Adrenal gland (tissue), 12 donors: ENCODE data around the gene FBXW12. TPM values are rescaled to one million over a fixed set of nuclear protein-coding genes. Genes with fewer than 3 reads are reported as not detected.

Experiments
- DNase-seq, 7 donors: peaks; one replicate each; pipeline ENCODE4 v3.0.0-alpha.2; 2019 to 2020
- H3K27ac ChIP-seq, 5 donors: fragments of 200-600 bp; sonication (generic) in 4 of 5; 1 replicate in 3 of 5; 2 replicates in 2 of 5; pipeline versions ENCODE4 v1.5.1 to v1.8.0; 2016 to 2020; ENCODE audit warnings: mild to moderate bottlenecking in 1 of 5
- H3K27me3 ChIP-seq: fragments of 200-600 bp; 2 replicates; pipeline ENCODE4 v1.8.0; 2021
- H3K36me3 ChIP-seq, 2 donors: fragments of 200-600 bp; replicated peaks in 1 of 2; 1 replicate in 1 of 2; 2 replicates in 1 of 2; pipeline versions ENCODE4 v1.5.1 to v1.8.0; 2018 to 2022
- H3K4me1 ChIP-seq, 2 donors: fragments of 200-600 bp; replicated peaks in 1 of 2; 1 replicate in 1 of 2; 2 replicates in 1 of 2; pipeline versions ENCODE4 v1.5.1 to v1.8.0; 2018 to 2021
- H3K4me3 ChIP-seq, 4 donors: fragments of 200-600 bp; sonication (generic) in 3 of 4; one replicate each; pipeline ENCODE4 v1.5.1; 2016 to 2018
- H3K9me3 ChIP-seq, 3 donors: fragments of 200-600 bp; sonication (generic) in 1 of 3; replicated peaks in 1 of 3; 1 replicate in 2 of 3; 2 replicates in 1 of 3; pipeline versions ENCODE4 v1.5.1 to v1.8.0; 2016 to 2021
- POLR2A ChIP-seq, 2 donors: fragments of 450-650 bp; IDR thresholded peaks; one replicate each; pipeline ENCODE4 v1.6.1; 2017; ENCODE audit warnings: antibody characterized with exemption in 2 of 2, mild to moderate bottlenecking in 2 of 2, moderate library complexity in 1 of 2
- WGBS, 4 donors: extraction: QIAGEN DNeasy Blood & Tissue Kit in 2 of 4; methylation state at CpG; one replicate each; pipeline versions ENCODE4 v1.1.5 to v1.1.7; 2013 to 2017; 5-methylcytosine and 5-hydroxymethylcytosine counted together
- intact Hi-C, 2 donors: fragments of 100-400 bp; cut with DNase I; formaldehyde crosslinking; loops; one replicate each; pipeline versions ENCODE4 v1.14.1 to v1.15.0; 2022 to 2023
- polyA plus RNA-seq, 3 donors: library from polyadenylated mRNA; stranded (reverse); fragments of 200-250 nt in 2 of 3; fragments of 350-450 nt in 1 of 3; fragmentation: Illumina TruSeq in 1 of 3; extraction: RNeasy Lipid Tissue Mini Kit (QIAGEN cat#74804) in 1 of 3; gene quantifications; one replicate each; pipeline ENCODE4 v1.2.3, GENCODE V29; 2013 to 2014
- total RNA-seq, 9 donors: library from RNA; depleted of rRNA in 4 of 9; stranded (reverse); fragments of >200 nt in 4 of 9; fragments of 120-200 nt in 1 of 9; fragmentation: NEBNext Ultra II Directional in 1 of 9; extraction: Animal tissue kit (Norgen Biotek cat#: 25700) in 1 of 9; gene quantifications; one replicate each; pipeline versions ENCODE4 v1.1.0 to v1.2.4, GENCODE V29; 2013 to 2023
- TF ChIP-seq, protein P1 (sequence below), 6 experiments: fragments of 450-650 bp in 4 of 6; fragments of 200-600 bp in 2 of 6; sonication (generic) in 1 of 6; IDR thresholded peaks; 1 replicate in 5 of 6; 2 replicates in 1 of 6; pipeline versions ENCODE4 v1.5.1 to v1.8.0; 2016 to 2021; ENCODE audit warnings: antibody characterized with exemption in 6 of 6, mild to moderate bottlenecking in 2 of 6, moderate library complexity in 1 of 6
- donor health status: healthy with polysubstance abuse.
- donor health status: Bipolar disorder and iron deficiency.
- donor health status: DM: yes; HTN: yes; CAD: no.
- donor health status: DM: no; HTN: no; CAD: no.
- donor health status: DM: no; HTN: no; CAD: no.
- donor health status: DM: yes; HTN: yes; CAD: no.

FBXW12 gene
- total and polyA plus RNA-seq, 12 donors: 0.07 to 0.24 (median 0.11) TPM; not detected in 9

DNA sequence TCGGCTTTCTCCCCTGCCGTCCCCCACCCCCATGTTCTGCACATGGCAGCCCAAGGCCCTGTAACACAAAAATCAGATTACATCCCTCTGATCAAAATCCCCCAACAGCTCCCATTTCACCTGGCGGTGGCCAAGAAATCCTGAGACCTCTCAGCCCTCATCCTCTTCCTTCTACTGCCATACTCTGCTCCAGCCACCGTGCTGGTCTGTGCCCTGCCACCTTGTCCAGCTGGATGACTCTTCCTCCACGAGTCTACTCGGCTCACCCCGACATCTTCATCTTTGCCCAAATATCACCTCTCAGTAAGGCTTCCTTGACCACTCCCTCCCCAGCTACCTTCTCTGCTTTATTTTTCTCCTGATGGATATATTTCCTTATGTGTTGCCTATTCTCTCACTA lies 64.8 kb downstream of the FBXW12 start:
- TF ChIP-seq POLR2A (IDR thresholded peaks at IDR 0.05): no peak
- TF ChIP-seq, protein P1, sequence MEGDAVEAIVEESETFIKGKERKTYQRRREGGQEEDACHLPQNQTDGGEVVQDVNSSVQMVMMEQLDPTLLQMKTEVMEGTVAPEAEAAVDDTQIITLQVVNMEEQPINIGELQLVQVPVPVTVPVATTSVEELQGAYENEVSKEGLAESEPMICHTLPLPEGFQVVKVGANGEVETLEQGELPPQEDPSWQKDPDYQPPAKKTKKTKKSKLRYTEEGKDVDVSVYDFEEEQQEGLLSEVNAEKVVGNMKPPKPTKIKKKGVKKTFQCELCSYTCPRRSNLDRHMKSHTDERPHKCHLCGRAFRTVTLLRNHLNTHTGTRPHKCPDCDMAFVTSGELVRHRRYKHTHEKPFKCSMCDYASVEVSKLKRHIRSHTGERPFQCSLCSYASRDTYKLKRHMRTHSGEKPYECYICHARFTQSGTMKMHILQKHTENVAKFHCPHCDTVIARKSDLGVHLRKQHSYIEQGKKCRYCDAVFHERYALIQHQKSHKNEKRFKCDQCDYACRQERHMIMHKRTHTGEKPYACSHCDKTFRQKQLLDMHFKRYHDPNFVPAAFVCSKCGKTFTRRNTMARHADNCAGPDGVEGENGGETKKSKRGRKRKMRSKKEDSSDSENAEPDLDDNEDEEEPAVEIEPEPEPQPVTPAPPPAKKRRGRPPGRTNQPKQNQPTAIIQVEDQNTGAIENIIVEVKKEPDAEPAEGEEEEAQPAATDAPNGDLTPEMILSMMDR (IDR thresholded peaks at IDR 0.05): no peak
- intact Hi-C loops: loop anchor here (5.0 to 10.0 kb wide), 4 partner anchors 40 to 242 kb away; no protein-coding TSS in a partner anchor
- 76 to 81% (median 79%) methylated on average over 7 of the region's 7 CpGs for WGBS, 4 donors
- Histone ChIP-seq H3K9me3 (no peaks in the 10 kb centered on the region), H3K27me3 (no peaks in the 10 kb centered on the region), H3K27ac (no peak overlapping the region), H3K4me1 (peaks cover 16 to 24% of the 10 kb centered on the region in 2 donors), H3K4me3 (no peak overlapping the region), H3K36me3 (peaks cover 0 to 19% of the 10 kb centered on the region in 2 donors)
- DNase-seq: no peak

- H3K9me3 ChIP-seq: no peaks in the 10 kb centered on the region
Measured at GRCh38 chr3:48437812-48438211, 65.8 kb downstream of the FBXW12 start.

GRCh38 chr3:48439820-48440589 lies 68.0 kb downstream of the FBXW12 start, which contains the start of the genes CCDC51 and TMA7:
TSS of gene CCDC51 (minus strand) at chr3:48440119. CDS start at chr3:48435128, 4,991 bp downstream.
TSS of gene TMA7 (plus strand) at chr3:48440257. CDS start at chr3:48440297, 40 bp downstream.
- H3K4me1 ChIP-seq: peaks cover 18 to 29% of the 10 kb centered on the region in 2 donors
- peak within 1 kb of the TSS; percentile 71 to 99 (median 92) for H3K4me3 ChIP-seq
- peak within 1 kb of the TSS; percentile 67 to 95 (median 91) for H3K27ac ChIP-seq
- TF ChIP-seq, protein P1 (IDR thresholded peaks at IDR 0.05): no peak
- peak; percentile 80 to 91 for TF ChIP-seq POLR2A (IDR thresholded peaks at IDR 0.05)
- no peaks in the 10 kb centered on the region for H3K9me3 ChIP-seq
- intact Hi-C loops: loop anchor here (5.0 to 10.0 kb wide), 4 partner anchors 43 to 245 kb away; no protein-coding TSS in a partner anchor
- H3K36me3 ChIP-seq: peaks cover 0 to 22% of the 10 kb centered on the region in 2 donors
- H3K27me3 ChIP-seq: no peaks in the 10 kb centered on the region
- WGBS, 4 donors: 0 to 1% (median 0%) methylated on average over 36 to 54 of the region's 54 CpGs
- DNase-seq: peak; percentile 98 to 99 (median 99)

More at GRCh38 chr3:48437812-48438211, 65.8 kb downstream of the FBXW12 start:
- Histone ChIP-seq H3K27ac (no peak overlapping the region), H3K4me1 (peaks cover 18 to 29% of the 10 kb centered on the region in 2 donors), H3K36me3 (peaks cover 0 to 13% of the 10 kb centered on the region in 2 donors), H3K27me3 (no peaks in the 10 kb centered on the region), H3K4me3 (no peak overlapping the region)
- no peak for DNase-seq
- WGBS, 4 donors: 66 to 81% (median 74%) methylated on average over 4 of the region's 4 CpGs
- intact Hi-C loops: loop anchor here (5.0 to 10.0 kb wide), 4 partner anchors 41 to 243 kb away; no protein-coding TSS in a partner anchor
- TF ChIP-seq, protein P1 (IDR thresholded peaks at IDR 0.05): no peak
- no peak for TF ChIP-seq POLR2A (IDR thresholded peaks at IDR 0.05)

GRCh38 chr3:48440590-48440958 lies 68.6 kb downstream of the FBXW12 start:
- intact Hi-C loops: no loop called here
- DNase-seq: peak in 2 of 7 donors; percentile 34 to 45
- Histone ChIP-seq H3K4me3 (peak overlapping the region; percentile 71 to 99 (median 92)), H3K27me3 (no peaks in the 10 kb centered on the region), H3K27ac (peak overlapping the region; percentile 67 to 95 (median 91)), H3K9me3 (no peaks in the 10 kb centered on the region), H3K36me3 (peaks cover 0 to 22% of the 10 kb centered on the region in 2 donors), H3K4me1 (peaks cover 18 to 29% of the 10 kb centered on the region in 2 donors)
- TF ChIP-seq, protein P1 (IDR thresholded peaks at IDR 0.05): no peak
- no peak for TF ChIP-seq POLR2A (IDR thresholded peaks at IDR 0.05)
- 1 to 2% (median 1%) methylated on average over 13 to 21 of the region's 21 CpGs for WGBS, 4 donors
